ENCODE measurements around the gene DOCK2.

DNA sequence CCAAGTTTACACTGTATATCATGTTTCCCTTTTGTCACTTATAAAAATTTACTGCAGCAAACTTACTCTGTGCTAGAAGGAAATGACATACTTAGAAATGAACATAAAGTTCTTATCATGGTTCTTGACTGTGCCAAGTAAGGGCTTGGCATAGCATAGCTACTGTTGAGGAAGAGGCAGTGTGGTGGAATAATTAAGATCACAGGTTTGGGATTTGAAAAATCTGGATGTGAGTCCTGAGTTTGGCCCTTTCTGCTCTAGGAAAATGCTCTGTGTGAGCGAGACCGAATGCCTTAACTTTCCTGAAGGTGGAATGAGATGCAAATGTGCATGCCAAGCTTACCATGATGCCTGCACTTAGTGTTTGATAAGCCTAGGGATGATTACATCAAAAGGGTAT is 243.7 kb downstream of the DOCK2 start:
- TF ChIP-seq POLR2A (IDR thresholded peaks at IDR 0.05): no peak
- TF ChIP-seq CTCF (IDR thresholded peaks at IDR 0.05): no peak
- TF ChIP-seq EP300 (IDR thresholded peaks at IDR 0.05): no peak
- no peak for TF ChIP-seq POLR2AphosphoS5 (IDR thresholded peaks at IDR 0.05)
